H1 (cell line): ENCODE measurements around the gene IGFBP6. TPM values are rescaled to one million over a fixed set of nuclear protein-coding genes. Genes with fewer than 3 reads are reported as not detected.

Experiments used
- EZH2 ChIP-seq: fragments of 200-600 bp; sonication (generic); IDR thresholded peaks from 2 replicates; pipeline ENCODE4 v1.7.1; 2012; ENCODE audit warnings: low read depth, mild to moderate bottlenecking, moderate library complexity, low read length, inconsistent platforms; ENCODE audit not compliant: severe bottlenecking
- polyA plus RNA-seq, 7 experiments: library from polyadenylated mRNA; depleted of rRNA in 3 of 7; stranded (reverse) in 5 of 7; unstranded in 2 of 7; fragments of >200 nt in 5 of 7; fragments of 200-250 nt in 2 of 7; gene quantifications; 1 replicate in 5 of 7; 2 replicates in 1 of 7; 4 replicates in 1 of 7; pipeline versions ENCODE4 v1.2.1 to v1.2.3, GENCODE V29; 2011 to 2013; ENCODE audit warnings: missing spikeins in 2 of 7, mixed read lengths in 2 of 7
- total RNA-seq: library from RNA; stranded (reverse); fragmentation: NEBNext Ultra II Directional; extraction: Animal tissue kit (Norgen Biotek cat#: 25700); gene quantifications from 2 replicates; pipeline ENCODE4 v1.2.1, GENCODE V29; 2021
- TF ChIP-seq, protein P1 (sequence below): IDR thresholded peaks from 2 replicates; pipeline ENCODE4 v1.6.1; 2012; ENCODE audit warnings: inconsistent platforms

IGFBP6 gene
- total and polyA plus RNA-seq, 2 of the 8 experiments (the other 6 are each of a cell fraction or from before 2014, with no cell fraction given), result 13.7 to 14.7 TPM

DNA sequence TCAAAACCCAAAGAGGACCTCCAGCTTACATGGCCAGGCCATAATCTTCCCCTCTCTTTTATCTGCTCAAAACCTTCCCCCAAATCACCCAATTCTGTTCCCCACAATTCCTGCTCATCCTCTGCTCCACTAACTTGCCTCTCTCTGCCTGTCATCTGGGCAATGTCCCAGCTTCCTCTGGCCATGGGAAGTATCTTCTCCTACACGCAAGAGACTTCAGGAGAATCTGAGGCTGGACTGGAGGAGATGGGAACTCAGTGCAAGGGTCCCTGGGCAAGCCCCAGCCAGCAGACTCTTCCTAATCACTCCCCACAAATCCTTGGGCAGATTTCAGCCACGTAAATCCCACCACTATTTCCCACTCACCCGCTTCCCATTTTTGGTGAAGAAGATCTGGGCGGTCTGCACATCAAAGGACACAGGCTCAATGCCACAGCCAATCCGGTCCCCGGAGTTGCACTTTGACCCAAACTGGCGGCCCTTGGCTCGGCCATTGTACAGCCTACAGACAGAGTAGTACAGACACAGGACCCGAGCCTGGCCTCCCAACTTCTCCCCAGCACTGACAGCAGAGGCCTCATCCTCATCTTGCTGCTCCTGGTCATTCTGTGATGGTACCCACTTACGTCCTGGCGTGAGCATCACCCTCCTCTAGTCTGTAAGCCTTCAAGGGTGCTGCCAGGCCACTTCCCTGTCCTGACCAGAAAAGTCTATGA lies 23.0 kb upstream of the IGFBP6 start (continued):
- no peak for TF ChIP-seq EZH2
- TF ChIP-seq, protein P1, sequence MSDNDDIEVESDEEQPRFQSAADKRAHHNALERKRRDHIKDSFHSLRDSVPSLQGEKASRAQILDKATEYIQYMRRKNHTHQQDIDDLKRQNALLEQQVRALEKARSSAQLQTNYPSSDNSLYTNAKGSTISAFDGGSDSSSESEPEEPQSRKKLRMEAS, result no peak
- TF ChIP-seq, all 59 proteins: peak for 0
